LNCAP (cell line): ENCODE results near the gene ZNF256.

Source experiments
- TF ChIP-seq, protein P1 (sequence below): fragments of 450-650 bp; IDR thresholded peaks from 2 replicates; pipeline ENCODE4 v1.5.1; 2017; ENCODE audit warnings: mild to moderate bottlenecking

ZNF256 gene

GRCh38 chr19:57949702-57950101 is 2.2 kb upstream of the ZNF256 start:
- TF ChIP-seq, protein P1, sequence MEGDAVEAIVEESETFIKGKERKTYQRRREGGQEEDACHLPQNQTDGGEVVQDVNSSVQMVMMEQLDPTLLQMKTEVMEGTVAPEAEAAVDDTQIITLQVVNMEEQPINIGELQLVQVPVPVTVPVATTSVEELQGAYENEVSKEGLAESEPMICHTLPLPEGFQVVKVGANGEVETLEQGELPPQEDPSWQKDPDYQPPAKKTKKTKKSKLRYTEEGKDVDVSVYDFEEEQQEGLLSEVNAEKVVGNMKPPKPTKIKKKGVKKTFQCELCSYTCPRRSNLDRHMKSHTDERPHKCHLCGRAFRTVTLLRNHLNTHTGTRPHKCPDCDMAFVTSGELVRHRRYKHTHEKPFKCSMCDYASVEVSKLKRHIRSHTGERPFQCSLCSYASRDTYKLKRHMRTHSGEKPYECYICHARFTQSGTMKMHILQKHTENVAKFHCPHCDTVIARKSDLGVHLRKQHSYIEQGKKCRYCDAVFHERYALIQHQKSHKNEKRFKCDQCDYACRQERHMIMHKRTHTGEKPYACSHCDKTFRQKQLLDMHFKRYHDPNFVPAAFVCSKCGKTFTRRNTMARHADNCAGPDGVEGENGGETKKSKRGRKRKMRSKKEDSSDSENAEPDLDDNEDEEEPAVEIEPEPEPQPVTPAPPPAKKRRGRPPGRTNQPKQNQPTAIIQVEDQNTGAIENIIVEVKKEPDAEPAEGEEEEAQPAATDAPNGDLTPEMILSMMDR: no peak

- TF ChIP-seq, protein P1: no peak
Measured at GRCh38 chr19:57949296-57949695, 1.8 kb upstream of the ZNF256 start.

DNA sequence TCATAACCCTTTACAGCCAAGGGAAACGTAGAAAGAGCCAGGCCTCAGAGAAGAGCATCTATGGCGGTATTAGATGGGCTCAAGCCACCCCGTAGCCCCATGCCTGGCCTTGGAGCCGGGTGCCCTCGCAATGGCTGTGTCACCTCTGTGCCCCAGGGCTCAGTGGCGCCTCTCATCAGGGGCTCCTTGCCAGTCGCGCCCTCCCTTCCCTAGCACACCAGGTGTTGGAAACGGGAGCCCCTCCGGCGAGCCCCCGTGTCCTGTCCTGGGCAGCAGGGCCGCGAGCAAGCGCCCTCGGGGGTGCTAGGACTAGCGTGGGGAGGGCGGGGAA is 453 bp downstream of the ZNF256 start:
- TF ChIP-seq, protein P1: no peak

GRCh38 chr19:57946316-57946715 is 1.2 kb downstream of the ZNF256 start:
- TF ChIP-seq, protein P1: no peak

GRCh38 chr19:57941593-57941992 is 5.9 kb downstream of the ZNF256 start:
- TF ChIP-seq, protein P1: no peak

DNA sequence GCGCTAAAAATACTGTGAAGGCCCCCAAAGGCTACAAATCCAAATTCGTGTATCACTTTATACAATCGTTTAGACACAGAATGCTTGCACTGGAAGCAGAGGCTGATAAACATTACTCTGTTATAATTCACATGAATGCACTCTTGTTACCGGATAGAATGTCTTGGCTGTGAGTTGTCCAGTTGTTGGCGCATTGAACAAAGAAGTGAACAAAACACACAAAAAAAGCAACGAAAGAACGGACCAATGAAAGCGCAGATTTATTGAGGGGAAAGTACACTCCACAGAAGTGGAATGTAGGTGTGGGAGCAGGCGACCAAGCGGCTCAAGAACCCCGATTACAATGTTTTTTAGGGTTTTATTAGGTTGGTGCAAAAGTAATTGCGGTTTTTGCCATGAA is 11.8 kb downstream of the ZNF256 start:
- TF ChIP-seq, protein P1: no peak

GRCh38 chr19:57934820-57935665 is 12.5 kb downstream of the ZNF256 start, which contains the start of gene ZNF418:
ZNF418 (minus strand) TSS chr19:57935402; CDS start chr19:57933822, 1,580 bp downstream.
- TF ChIP-seq, protein P1: no peak
